ENCODE measurements around the gene USP4.

GRCh38 chr3:49349348-49350114, 9.7 kb upstream of the USP4 start:
- no peak for TF ChIP-seq SUZ12 (IDR thresholded peaks at IDR 0.05; ENCODE audit: extremely low read depth, insufficient read depth, insufficient read length)
- TF ChIP-seq YY1 (IDR thresholded peaks at IDR 0.05; ENCODE audit: insufficient read depth, insufficient read length) = no peak
- TF ChIP-seq ZNF274 (IDR thresholded peaks at IDR 0.05; ENCODE audit: low read depth, low read length) = no peak
